Stimulated activated CD8-positive, alpha-beta memory T cell treated with anti-CD3 and anti-CD28 coated beads, Interleukin-12 subunit alpha, Interleukin-12 subunit beta, amount 100 ng/mL, for 1 hour (primary cell): Measurements from ENCODE around the gene LEMD3.

ENCODE experiments used
- DNase-seq: peaks from one replicate; pipeline ENCODE4 v3.0.0-alpha.2; 2020; ENCODE audit warnings: low read depth

LEMD3 gene

DNA sequence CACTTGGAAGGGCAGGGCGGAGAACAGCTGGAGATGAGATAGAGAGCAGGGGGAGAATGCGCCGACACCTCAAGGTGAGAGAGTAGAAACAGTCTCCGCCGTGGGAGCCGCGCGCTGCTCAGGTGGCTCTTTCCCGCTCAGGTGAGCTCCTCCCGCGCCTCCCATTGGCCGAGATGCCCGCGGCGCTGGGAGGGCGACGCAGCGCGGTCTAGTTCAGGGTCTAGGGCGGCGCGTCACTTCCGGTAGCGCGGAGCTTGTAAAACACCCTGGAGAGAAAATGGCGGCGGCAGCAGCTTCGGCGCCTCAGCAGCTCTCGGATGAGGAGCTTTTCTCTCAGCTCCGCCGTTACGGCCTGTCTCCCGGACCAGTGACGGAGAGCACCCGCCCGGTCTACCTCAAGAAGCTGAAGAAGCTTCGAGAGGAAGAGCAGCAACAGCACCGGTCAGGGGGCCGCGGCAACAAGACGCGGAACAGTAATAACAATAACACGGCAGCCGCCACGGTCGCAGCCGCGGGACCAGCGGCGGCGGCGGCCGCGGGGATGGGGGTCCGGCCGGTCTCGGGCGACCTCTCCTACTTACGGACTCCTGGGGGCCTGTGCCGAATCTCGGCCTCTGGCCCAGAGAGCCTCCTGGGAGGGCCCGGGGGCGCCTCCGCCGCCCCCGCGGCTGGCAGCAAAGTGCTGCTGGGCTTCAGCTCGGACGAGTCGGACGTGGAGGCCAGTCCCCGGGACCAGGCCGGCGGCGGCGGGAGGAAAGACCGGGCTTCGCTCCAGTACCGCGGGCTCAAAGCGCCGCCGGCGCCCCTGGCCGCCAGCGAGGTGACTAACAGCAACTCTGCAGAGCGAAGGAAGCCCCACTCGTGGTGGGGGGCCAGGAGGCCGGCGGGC is at the start of gene LEMD3:
Gene LEMD3, plus strand, starts transcription at position 264 of the 889 bp plus-strand sequence. Its CDS starts 14 bp downstream, at position 278.
- peak; percentile 87 for DNase-seq

DNA sequence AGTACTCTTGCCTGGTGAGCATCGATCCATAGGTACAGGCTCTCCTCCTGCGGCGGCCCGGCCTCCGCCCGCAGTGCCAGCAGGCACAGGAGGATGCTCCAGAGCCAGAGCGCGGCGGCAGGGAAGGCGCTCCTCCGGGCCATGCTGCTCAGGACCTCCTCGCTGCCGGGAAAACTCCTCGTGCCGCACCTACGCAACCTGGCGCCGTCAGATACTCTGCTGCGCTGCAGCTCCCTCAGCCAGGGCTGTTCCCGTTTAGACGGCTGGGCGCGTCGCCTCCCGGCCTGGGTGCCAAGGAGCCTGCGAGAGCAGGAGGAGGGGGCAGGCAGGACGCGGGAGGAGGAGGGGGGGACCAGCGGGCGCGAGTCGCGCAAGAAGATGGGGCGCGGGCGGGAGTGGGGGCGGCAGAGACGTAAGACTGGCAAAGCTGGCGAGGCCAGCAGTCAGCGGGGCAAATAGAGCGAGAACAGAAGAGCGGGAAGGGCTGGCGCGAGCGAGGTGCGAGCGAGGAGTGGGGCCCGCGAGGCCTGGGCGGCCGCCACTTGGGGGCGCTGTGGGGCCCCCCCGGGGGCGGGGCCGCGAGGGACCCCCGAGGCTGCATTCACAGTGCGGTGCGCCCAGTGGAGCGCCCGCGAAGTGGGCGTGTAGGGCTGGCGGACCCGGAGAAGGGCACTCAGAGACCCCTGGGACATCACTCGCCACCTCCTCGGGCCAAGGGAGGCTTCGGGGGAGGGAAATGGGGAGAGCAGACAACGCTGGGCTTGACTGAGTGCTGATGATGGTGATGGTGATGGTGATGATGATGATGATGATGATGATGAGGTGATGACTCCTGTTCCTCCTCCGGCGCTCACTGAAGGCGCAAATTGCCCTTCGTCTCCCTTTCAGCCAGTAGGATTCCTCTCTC is 48.1 kb upstream of the LEMD3 start, which contains the start of gene WIF1:
Gene WIF1, minus strand, starts transcription at position 257 of the 907 bp plus-strand sequence. Its CDS starts 114 bp downstream, at position 143.
- DNase-seq, result no peak

DNA sequence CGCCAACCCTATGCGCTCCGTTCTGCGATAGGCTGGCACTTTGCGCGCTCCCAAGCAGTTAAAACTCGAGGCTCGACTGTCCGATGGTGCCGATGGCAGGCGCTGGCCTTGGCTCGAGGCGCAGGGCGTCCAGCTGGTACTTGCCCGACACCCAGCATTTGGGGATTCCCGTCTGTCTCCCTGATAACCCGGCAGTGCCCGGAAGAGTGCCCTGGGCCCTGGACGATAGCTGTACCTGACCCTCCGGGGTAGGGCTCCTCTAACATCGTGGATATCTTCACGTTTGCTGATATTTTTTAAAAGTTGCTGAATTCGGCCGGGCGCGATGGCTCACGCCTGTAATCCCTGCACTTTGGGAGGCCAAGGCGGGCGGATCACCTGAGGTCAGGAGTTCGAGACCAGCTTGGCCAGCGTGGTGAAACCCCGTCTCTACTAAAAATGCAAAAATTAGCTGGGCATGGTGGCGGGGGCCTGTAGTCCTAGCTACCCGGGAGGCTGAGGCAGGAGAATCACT is 47.4 kb upstream of the LEMD3 start:
- DNase-seq, result no peak

GRCh38 chr12:65122703-65123102 is 46.7 kb upstream of the LEMD3 start:
- DNase-seq, result no peak

DNA sequence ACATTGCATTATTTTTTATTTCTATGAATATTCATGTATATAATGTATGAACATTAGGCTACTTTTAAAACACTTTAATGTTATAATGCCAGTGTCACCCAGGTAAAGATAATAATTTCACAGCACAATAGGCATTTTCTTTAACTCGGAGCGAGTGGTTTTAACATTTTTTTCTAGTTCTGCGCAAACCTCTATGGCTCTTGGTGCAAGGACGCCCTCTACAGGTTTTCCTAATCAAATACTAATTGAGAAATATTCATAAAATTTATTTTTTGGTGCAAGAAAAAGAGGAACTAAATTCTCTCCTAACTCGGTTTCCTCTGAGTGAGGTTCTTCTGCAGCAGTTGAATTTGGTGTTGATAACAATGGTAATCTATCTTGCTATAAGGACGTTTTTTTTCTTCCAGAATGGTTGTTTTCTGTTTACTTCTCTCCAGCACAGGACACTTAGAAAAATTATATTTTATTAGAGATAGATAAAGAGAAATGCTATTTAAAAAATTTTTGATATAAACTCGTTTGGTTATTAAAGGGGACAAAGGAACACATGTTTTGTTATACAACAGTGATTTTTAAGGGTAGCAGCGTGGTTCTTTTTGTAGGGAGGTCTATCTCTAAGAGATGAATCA is 45.8 kb upstream of the LEMD3 start:
- no peak for DNase-seq

GRCh38 chr12:65125247-65125646 is 44.1 kb upstream of the LEMD3 start:
- no peak for DNase-seq

DNA sequence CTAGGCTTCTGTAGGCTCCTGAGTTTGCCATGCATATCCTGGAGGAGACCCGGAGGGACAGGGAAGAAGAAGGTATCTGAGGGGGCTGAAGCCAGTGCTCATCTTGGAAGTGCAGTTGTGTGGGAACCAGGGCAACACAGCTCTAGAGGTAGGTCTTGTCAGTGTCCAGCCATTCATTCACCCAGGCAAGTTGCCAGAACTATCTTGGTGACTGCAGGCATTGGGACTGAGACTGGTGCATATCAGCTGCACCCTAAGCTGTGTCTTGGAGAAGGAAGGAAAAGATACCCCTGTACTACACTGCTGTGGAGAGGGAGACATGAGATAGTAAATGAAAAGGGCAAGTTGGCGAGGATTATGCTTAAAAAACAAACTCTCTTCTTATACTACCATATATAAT is 43.4 kb upstream of the LEMD3 start:
- DNase-seq, result no peak

GRCh38 chr12:65126482-65126881 is 42.9 kb upstream of the LEMD3 start:
- no peak for DNase-seq

- no peak for DNase-seq
These were observed 35.5 kb upstream of the LEMD3 start for GRCh38 chr12:65133879-65134278.

DNA sequence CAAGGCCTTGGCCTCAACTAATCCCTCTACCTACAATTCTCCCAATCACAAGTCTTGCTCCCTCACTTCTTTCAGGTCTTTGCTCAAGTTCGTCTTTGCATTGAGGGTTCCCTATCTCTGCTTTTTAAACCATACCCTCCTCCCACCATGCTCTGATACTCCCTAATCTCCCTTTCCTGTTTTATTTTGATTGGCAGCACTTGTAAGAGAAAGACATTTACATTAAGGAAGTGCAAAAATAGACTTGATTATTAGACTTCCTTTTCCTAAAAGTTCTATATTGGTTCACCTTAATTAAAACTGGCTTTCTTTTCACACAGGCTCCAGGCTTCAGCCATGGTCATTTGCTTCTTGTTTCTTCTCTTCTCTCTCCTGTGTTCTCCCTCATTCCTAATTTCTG is 30.0 kb upstream of the LEMD3 start:
- DNase-seq, result no peak

DNA sequence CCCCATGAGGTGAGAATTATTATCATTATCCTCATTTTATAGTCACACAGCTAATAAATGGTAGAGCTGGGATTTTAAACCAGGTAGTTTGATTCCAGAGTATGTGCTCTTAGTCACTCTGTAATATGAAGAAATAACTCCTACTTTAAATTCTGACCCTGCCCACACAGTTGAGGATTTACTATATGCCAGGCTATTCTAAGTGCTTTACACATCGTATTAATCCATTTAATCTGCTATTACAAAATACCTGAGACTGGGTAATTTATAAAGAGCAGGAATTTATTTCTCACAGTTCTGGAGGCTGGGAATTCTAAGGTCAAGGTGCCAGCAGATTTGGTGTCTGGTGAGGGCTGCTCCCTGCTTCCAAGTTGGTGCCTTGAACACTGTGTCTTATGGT is 28.6 kb upstream of the LEMD3 start:
- DNase-seq, result no peak

DNA sequence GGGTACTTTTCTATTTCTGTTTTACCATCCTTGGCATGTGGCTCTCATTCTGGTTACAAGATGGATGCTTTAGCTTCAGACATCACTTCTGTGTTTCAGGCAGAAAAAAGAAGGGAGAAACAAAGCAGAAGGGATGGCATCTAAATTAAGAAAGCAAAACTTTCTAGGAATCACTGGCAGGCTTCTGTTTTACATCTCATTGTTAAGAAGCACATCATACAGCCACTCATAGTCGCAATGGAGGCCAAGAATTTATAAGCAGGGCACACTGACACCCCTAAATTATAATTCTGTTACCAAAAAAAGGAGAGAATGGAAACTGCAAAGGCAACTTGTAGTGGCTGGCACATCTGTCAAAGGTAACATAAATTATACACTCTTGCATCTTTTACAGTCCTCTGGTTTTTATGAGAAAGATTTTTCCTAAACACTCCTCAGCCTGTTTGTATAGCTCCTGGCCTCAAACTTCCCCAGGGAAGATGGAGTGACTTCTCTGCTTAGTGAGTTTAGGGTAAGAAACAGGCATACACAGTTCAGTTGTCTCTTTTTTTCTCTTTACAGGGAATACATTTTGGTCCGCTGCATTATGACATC is 22.0 kb upstream of the LEMD3 start:
- DNase-seq, result no peak

DNA sequence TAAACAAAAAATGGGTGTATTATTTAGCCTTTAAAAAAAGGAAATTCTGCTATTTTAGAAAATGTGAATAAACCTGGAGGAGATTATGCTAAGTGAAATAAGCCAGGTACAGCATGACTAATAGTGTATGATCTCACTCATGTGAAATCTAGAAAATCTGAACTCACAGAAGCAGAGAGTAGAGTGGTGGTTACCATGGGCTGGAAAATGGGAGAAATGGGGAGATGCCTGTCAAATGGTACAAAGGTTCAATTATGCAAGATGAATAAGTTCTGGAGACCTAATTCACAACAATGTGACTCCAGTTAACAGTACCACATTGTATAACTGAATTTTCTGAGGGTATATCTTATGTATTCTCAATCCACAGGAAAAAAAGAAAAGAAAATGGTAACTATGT is 17.4 kb upstream of the LEMD3 start:
- no peak for DNase-seq

DNA sequence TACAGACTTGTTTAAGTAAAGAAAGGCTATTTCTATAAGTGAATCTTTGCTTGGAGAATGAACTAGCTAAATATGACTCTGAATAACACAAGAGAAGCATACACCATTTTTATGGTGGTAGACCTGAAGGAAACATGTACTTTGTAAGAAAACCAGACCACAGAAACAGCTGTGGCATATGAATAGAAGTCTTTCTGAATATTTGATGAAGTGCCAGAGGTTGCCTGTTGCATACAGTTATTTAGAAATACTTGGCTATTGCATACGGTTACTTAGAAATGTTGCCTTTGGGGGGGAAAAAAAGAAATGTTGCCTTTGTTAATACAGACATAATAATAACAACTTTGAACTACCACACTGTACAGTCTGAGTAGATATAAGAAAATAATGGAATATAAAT is 16.8 kb upstream of the LEMD3 start:
- no peak for DNase-seq

GRCh38 chr12:65155784-65156183 is 13.6 kb upstream of the LEMD3 start:
- no peak for DNase-seq

DNA sequence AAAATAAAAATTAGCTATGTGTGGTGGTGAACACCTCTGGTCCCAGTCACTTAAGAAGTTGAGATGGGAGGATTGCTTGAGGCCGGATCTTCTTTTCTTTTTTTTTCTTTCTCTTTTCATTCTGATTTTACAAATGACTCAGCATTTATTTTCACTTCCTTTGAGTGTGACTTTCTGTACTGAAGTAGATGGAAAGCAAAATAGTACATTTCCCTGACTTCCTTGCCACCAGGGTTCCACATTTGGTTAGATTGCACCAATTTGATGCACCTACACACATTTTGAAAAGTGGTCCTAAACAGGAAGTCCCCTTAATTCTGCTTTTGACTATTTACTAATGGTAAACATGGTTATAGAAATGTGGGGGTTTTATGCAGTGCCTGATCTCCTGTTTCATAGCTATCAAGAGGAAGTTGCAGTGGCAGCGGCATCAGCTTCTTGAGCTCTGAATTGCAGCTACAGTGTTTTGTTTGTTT is 13.0 kb upstream of the LEMD3 start:
- no peak for DNase-seq

DNA sequence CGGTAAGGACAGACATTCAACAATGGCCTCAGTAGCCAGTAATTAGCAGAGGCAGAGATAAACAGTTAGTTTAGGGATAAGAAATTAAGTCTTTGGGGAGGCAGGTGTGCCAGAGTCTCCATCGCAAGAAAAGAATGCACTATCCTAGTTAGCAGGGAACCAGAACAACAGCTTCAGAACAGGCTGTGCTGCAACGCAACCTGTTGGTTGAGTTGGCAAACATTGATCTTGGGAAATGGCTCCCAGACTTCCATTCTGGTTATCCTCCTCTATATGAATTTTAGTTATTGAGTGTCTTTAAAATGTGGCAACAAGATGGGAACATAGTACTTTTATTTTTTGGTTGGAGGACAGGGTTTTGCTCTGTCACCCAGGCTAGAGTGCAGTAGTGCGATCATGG is 12.3 kb upstream of the LEMD3 start:
- DNase-seq, result no peak

GRCh38 chr12:65162609-65163008 is 6.8 kb upstream of the LEMD3 start:
- no peak for DNase-seq

DNA sequence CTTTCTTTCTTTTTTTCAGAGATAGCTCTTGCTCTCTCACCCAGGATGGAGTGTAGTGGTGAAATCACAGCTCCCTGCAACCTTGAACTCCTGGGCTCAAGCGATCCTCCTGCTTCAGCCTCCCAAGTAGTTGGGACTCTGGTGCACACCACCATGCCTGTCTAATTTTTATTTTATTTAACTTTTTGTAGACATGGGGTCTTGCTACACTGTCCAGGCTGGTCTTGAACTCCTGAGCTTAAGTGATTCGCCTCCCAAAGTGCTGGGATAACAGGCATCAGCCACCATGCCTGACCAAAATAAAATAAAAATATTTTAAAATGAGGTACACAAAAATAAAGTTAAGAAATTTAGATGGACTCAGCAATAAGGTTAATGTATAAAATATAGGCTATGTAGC is 5.1 kb upstream of the LEMD3 start:
- DNase-seq, result no peak

DNA sequence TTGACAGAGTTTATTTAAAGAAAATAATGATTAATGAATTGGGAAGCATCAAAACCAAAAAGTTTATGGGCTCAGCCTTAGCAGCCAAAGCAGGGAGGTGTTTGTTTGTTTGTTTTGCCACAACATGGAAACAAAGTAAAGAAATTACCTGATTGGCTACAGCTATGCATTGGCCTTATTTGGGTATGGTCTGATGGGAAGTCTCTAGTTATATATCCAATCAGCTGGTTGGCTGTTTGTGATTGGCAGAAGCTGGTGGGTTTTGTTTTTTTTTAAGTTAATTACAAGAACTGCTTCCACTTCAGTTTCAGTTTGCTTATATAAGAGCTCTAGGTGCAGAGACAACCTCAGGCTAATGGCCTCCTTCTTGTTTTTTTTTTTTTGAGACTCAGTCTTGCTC is 4.6 kb upstream of the LEMD3 start:
- DNase-seq, result no peak

DNA sequence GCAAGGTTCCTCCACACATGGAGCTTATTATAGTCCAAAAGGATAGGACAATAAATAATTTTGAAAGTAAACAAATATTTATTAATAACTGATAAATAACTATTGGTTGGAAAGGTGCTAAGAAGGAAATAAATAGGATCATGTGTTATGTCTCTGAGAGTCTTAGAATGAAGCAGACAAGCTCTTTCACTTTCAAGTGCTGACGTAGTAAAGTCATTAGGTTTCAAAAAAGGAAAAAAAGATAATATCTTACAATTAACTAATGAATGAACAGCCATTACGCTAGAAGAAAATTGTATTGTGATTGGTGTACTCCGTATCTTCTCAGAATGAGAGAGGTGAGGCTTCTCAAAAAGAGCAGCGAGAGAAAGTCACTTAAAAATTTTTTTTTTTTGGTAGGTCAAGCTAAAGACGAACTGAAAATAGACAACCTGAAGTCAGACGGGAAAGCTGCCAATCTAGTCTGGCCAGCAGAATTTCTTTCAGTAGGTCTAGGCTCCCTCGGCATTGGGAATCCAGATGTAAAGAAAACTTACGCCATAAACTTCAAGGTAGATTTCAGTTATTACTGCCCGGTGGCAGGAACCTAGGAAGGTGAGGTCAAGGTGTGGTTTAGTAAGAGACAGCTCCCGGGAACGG is 583 bp upstream of the LEMD3 start:
- DNase-seq, result no peak
